ENCODE results near the gene BLTP2.
A peak's percentile ranks its signal among the peaks of the same experiment; 100 is the strongest.

Gene BLTP2

GRCh38 chr17:28599311-28600184, 45.4 kb downstream of the BLTP2 start:
- DNase-seq (ENCODE audit: low read depth), result peak; percentile 85
- TF ChIP-seq CTCF (conservative IDR thresholded peaks at IDR 0.05; ENCODE audit: low read depth, low read length), result no peak

DNA sequence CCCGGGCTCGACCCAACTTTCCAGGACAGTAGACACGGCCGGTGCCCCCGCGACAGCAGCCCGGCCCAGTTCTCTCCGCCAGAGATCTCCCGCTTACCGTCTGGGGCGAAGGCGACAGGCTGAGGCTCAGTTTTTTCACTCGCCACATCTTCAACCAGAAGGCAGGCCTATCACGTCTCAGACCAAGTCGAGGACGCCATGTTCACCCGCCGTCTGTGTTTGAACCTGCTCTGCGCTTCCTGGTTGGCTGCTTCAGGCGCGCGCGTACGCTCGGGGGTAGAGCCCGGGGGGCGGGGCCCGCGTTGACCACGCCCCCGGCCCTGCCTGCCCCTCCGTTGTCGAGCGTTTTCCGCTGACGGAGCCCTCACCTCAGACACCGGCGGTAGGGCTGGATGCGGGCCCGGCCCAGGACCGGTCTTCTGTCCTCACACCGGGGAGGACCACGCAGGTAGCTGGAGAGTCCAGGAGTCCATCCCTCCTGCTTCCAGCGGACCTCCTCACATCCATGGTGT, 46.1 kb downstream of the BLTP2 start, which contains the start of gene SPAG5:
Gene SPAG5 (minus strand): TSS at position 227 of the 512 bp plus-strand sequence. CDS start 79 bp downstream, at position 148.
- TF ChIP-seq CTCF (conservative IDR thresholded peaks at IDR 0.05; ENCODE audit: low read depth, low read length), result no peak
- H3K4me3 ChIP-seq (ENCODE audit: low read depth, low read length), result peak within 1 kb of the TSS; percentile 83
- DNase-seq (ENCODE audit: low read depth), result peak; percentile 93

More at GRCh38 chr17:28599311-28600184, 45.4 kb downstream of the BLTP2 start:
- peak overlapping the region; percentile 83 for H3K4me3 ChIP-seq (ENCODE audit: low read depth, low read length)

DNA sequence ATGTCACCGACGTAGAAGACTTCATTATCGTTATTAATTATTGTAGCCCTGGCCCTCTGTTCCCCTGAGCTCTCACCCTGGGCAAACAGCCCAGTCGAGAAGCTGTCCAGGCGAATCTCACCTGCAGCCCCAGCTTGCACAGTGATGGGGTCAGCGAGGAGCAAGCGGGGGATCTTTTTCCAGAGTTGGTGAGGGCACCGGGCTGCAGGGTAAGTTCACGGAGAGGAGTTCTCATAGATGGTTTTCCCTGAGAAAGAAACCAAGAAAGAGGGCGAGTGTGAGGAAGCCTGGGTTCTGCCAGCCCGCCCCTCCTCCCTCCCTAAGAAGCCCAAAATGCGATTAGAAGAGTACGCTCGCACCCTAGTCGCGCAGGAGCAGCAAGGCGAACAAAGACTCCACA, 46.6 kb downstream of the BLTP2 start:
- peak overlapping the region; percentile 83 for H3K4me3 ChIP-seq (ENCODE audit: low read depth, low read length)
- TF ChIP-seq CTCF (conservative IDR thresholded peaks at IDR 0.05; ENCODE audit: low read depth, low read length), result no peak
- DNase-seq (ENCODE audit: low read depth), result no peak

- no peak for TF ChIP-seq CTCF (conservative IDR thresholded peaks at IDR 0.05; ENCODE audit: low read depth, low read length)
- no peak for DNase-seq (ENCODE audit: low read depth)
- no peak overlapping the region for H3K4me3 ChIP-seq (ENCODE audit: low read depth, low read length)
Measured at GRCh38 chr17:28597606-28598383, 47.2 kb downstream of the BLTP2 start.

Data from choroid plexus epithelial cell (primary cell).